HG02610 (cell line): ENCODE data around the gene CALY.
A peak's percentile ranks its signal among the peaks of the same experiment; 100 is the strongest.
"Not testable (repeated sequence)": the region's sequence is repeated elsewhere in the genome, so short reads cannot be mapped to it uniquely, and the experiment has no call there.

Experiments used
- ATAC-seq: cut with Tn5 transposase; IDR thresholded peaks from one replicate; pipeline ENCODE4 v1.9.1; 2021; ENCODE audit warnings: mild to moderate bottlenecking, moderate library complexity; ENCODE audit not compliant: unreplicated experiment

CALY gene, protein sequence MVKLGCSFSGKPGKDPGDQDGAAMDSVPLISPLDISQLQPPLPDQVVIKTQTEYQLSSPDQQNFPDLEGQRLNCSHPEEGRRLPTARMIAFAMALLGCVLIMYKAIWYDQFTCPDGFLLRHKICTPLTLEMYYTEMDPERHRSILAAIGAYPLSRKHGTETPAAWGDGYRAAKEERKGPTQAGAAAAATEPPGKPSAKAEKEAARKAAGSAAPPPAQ

DNA sequence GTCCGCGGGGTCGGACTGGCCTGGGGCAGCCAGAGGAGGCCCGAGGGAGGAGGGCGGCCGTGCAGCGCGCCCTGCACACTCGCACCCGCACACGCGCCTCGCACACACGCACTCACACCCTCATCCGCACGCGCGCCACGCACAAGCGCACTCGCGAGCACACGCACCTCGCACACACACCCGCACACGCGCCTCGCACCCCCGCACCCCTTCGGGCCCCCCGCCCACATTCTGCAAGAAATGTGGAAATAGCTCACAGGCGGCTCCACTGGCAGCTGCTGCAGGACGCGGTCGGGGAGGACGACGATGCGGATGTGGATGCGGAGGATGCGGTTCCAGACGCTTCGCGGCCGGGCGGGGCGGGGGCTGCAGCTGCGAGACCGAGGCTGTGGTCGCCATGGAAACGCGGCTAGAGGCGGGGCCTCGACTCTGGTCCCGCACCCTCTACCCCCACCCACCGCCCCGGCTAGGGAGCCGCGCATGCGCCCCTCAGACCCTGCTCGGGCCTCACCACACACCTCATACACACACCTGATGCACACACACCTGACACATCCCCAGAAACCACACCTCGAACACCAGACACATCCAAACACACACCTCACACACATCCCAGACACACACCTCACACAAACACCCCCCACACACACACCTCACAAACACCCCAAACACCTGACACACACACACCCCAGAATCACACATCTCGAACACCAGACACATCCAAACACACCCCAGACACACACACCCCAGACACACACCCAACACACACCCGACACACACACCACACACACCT lies at the start of gene CALY:
Gene CALY (minus strand): TSS at position 320 of the 793 bp plus-strand sequence. CDS start 7,907 bp downstream, outside the sequence.
- no peak for ATAC-seq

DNA sequence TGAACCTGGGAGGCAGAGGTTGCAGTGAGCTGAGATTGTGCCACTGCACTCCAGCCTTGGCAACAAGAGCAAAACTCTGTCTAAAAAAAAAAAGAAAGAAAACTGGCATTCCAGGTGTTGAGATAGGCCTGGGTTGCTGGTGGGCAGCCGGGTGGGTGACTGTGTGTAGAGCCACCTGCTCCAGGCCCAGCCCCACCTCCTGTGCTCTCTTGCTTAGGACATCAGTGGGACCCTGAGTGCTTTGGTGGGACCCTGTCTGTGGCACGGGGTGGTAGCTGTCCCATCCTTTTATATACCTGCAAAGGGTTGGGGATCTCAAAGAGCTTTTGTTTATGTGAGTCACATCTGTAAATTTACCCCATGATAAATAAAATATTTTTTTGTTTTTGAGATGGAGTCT lies 48.5 kb upstream of the CALY start:
- ATAC-seq, result no peak

DNA sequence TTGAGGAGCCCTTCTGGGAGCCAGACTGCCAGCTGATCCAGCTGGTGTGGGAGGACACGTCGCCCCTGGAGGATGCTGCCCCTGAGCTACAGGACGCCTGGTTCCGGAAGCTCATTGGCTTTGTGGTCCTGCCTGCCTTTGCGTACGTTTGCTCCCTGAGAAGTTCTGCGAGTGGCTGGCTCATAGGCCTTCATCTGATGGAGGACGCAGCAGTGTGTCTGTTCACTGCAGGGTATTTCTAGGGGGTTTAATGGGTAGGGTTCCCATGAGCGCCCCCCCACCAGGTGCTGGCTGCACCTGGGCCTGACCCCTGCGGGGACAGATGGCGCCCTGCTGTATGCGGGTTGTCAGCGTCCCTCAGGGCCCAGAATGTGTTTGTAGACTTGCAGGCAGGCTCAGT lies 47.4 kb upstream of the CALY start:
- no peak for ATAC-seq

DNA sequence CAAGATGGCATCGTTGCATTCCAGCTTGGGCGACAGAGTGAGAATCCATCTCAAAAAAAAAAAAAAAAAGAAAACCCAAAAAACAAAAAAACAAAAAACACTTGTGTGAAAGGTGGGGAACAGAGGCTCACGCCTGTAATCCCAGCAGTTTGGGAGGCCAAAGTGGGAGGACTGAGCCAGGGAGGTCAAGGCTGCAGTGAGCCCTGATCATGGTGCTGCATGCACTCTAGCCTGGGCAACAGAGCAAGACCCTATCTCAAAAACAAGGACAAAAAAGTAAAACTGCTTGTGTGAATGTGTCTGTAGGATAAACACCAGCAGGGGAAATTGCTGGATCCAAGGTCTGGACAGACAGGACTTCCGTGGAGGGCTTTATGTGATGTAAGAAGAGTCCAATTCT lies 46.9 kb upstream of the CALY start:
- no peak for ATAC-seq

DNA sequence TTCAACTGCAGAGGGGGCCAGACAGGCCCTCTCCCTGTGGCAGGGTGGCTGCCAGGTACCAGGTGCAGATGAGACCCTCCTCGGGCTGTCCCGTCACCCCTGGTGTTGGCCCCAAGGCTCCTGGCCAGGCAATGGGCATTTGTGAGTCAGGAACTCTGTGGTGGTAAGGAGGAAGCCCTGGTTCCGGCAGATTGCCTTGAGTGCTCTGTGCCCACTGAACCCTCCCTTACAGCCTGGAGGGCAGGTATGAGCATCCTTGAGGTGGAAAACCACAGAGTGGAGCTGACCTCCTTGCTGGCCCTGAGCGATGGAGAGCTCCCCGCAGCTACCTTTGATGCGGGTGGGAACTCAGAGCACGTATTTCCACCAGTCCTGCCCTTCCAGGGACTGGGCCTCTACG lies 44.3 kb upstream of the CALY start:
- ATAC-seq, result no peak

DNA sequence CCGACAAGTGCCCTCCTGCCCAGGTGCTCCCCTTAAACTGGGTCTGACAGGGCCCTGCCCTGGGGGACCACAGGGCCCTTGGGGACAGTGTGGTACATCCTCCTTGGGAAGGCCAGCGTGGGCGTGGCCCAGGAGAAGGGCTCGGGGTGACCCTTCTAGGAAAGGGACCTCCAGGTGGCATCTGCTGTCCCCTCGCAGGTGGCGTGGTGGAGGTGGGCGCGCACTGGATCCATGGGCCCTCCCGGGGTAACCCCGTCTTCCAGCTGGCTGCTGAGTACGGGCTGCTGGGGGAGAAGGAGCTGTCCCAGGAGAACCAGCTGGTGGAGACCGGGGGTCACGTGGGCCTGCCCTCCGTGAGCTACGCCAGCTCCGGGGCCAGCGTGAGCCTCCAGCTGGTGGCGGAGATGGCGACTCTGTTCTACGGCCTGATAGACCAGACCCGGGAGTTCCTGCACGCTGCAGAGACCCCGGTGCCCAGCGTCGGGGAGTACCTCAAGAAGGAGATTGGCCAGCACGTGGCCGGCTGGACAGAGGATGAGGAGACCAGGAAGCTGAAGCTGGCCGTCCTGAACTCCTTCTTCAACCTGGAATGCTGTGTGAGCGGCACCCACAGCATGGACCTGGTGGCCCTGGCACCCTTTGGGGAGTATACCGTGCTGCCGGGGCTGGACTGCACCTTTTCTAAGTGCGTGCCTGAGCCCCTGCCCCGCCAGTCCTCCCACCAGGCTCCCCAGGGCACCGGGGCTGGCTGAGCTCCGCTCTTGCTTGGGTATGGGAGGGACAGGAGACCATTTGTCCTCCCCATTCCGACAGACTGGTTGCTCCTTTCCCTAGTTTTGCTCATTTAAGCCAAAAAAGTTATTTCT lies 43.3 kb upstream of the CALY start:
- ATAC-seq, result no peak

DNA sequence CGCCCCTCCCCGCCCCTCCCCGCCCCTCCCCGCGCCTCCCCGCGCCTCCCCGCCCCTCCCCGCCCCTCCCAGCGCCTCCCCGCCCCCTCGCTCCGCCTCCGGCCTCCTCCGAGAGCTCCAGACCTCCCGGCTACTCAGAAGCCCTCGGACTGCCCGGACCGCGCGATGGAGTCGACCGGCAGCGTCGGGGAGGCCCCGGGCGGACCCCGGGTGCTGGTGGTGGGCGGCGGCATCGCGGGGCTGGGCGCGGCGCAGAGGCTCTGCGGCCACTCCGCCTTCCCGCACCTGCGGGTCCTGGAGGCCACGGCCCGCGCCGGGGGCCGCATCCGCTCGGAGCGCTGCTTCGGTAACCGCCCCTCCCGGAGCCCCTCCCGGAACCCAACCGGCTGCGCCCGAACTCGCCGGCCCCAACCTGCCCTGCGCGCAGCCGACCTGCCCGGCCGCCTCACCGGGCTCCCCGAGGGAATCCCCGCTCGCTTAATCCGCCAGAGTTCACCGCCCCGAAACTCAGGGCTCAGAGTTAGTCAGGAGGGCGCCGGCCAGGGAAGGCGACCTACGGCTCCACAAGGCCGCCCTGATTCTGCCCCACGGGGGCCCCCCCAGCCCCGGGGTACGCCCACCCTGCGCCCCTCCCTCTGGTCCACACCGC lies 42.6 kb upstream of the CALY start, which contains the start of gene PAOX:
Gene PAOX (plus strand): TSS at position 111 of the 649 bp plus-strand sequence. CDS start 55 bp downstream, at position 166.
- ATAC-seq, result peak; percentile 45

DNA sequence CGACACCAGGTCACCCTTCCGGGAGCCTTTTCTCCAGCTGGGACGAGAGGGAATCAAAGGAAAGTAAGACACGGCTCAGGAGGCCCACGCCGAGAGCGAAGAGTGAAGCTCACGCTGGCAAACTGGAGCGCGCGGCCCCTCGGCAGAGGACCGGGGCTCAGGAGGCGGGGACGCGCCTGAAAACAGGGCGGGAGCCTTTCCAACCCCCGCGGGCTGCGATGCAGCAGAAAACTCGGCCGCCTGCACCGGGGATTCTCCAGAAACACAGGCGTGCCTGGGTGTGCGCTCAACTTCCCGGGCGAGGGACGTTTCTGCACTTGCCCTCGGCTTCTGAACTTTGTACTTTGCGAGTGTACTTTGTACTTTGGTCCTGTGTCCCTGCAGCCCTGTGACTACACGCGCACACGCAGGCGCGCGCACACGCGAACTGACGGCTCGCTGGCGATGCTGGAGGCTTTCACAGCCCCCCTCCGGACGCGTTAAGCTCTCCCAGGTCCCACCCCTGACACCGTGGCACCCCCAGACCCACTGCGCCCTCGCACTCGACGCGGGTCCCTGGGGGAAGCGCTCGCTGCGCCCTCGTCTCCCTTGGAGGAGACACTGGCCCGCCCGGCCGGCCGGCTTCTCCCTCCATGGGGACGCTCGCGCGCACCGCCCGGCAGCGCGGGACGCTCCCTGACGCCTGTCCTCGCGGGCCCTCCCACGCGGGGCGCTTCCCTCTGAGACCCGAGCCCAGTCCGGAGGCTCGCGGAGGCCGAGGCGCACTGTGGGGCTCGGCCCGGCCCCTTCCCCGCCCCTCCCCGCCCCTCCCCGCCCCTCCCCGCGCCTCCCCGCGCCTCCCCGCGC lies 41.8 kb upstream of the CALY start:
- ATAC-seq, result no peak

DNA sequence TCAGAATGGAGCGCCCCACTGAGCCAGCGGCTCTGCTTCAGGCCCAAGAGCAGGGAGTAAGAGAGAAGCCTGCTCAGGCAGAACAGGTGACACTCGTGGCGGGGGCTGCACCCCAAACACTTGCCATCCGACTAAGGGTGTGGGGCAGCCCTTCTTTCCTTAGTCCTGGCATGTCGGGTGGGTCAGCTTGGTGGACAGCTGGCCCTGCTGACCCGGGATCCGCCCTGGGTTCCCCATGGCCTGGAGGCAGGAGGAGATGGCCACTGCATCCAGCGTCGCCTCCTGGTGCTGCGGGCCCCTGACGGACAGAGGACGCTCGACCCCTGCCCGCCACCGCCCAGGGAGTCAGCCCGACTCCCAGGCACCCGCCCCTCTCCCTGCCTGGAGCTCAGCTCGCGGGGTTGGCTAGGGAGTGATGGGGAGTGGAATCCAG lies 41.1 kb upstream of the CALY start:
- ATAC-seq, result no peak

DNA sequence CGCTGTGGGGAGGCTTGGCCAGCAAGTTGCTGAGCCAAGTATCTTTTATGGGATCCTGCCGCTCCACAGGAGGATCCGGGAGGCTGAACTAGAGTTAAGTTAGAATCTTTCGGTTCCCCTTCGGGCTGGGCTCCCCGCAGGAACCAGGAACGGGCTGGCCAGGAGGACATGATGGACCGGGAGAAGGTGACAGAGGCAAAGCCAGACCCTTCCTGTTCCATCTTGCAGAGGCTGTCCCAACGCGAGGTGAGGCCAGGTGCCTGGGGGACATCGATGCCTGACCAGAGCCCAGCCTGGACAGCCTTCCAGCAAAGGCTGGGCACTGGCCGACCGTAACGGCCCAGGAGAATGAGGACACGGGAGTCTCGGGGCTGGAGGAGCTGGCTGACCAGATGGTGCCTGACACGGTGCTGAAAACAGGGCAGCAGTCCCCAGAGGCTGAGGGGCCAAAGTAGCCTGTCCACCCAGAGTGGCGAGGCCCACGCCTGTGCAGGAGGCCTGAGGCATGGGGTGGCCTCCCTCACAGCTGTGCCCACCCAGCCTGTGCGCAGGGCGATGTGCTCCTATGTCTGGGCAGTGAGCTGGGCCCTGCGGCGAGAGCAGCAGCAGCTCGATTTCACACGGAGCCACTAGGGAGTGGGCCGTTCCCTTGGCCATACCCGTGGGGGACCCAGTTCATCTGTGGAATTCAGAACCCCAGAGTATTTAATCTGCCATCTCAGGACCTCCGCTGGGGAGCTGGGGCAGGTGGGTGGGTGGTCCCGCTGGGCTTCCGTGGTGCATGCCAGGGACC lies 40.5 kb upstream of the CALY start:
- no peak for ATAC-seq

DNA sequence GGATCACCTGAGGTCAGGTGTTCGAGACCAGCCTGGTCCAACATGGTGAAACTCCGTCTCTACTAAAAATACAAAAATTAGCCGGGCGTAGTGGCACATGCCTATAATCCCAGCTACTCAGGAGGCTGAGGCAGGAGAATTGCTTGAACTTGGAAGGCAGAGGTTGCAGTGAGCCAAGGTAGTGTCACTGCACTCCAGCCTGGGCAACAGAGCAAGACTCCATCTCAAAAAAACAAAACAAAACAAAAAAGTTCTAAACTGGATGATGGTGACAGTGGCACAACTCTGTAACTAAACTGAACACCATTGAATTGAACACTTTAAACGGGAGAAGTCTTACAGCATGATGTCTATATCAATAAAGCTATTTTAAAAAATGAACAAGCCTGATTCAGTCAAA lies 39.5 kb upstream of the CALY start:
- not testable (repeated sequence) for ATAC-seq

DNA sequence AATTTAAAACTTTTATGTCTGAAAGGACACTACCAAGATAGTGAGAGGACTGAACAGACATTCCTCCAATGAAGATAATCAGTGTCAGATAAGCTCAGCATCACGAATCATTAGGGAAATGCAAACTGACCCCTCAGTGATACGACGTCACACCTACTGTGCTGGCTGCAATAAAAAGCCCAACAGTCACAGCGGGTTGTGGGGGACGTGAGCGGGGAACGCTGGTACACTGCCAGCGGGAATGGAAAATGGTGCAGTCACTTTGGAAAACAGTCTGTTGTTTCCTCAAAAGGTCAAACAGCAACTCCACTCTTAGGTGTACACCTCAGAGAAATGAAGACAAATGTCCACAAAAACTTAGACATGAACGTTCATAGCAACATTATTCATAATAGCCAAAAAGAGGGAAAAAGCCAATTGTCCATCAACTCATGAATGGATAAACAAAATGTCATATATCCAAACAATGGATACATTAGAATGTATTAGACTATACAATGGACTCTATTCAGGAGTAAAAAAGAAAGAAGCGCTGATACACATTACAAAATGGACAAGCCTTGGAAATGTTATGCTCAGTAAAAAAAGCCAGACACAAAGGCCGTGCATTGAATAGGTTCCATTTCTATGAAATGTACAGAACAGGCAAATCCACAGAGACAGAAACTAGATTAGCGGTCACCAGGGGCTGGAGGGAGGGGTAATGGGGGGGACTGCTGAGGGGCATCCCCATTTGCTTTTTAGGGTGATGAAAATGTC lies 38.8 kb upstream of the CALY start:
- ATAC-seq, result no peak

DNA sequence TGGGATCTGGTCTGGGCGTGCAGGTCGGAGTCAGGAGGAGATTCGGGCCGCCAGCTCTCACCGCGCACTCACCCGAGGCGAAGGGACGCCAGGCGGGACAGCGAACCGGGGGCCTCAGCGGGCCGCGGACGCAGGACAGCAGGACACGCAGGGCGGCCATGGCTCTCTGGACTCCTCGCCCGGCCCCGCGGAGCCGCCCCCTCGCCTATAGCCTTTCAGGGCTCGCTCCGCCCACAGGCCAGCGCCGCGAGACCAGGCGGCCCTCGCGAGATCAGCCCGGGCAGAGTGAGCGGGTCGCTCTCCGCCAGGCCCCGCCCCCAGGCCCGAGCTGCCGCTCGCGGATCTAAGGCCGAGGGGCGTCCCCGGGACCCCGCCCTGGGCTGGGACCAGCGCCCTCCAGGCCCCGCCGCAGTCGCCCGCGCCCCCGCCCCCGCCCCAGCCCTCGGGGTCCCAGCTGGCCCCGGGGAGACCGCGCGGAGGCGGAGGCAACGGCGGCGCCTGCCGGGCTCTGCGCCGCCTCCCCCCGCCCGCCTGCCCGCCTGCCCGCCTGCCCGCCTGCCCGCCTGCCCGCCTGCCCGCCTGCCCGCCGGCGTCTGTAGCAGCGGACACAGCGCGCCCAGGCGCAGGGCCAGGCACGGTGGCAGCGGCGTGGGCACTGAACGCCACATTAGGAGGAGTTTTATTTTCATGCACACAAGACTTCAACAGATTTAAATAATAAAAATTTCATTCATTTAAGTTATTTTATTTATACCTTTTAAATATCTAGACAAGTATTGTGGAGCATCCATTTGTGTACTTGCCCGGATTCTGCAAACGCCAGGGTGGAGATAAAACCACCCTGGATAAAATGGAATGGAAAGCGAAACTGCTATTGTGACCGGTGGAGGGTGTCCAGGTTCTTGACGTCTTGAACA lies 36.7 kb upstream of the CALY start, which contains the start of gene ECHS1:
Gene ECHS1 (minus strand): TSS at position 181 of the 917 bp plus-strand sequence. CDS start 21 bp downstream, at position 160.
- ATAC-seq, result peak; percentile 93

DNA sequence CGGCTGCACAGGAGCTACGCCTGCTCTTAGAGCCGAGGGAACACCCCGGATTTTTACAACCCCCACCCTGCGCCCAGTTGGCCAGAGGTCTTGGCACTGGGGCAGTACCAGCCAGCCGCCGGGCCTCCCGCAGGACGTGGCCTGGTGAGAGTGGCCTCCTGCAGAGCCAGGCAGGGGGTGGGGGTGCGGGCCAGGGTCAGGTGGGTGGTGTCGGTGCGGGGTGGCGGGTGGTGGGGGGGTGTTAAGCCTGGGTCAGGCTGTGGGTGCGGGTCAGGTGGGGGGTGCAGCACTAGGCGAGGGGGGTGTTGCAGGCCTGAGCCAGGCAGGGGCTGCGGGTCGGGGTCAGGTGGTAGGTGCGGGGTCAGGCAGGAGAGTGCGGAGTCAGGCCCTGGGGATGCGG lies 35.8 kb upstream of the CALY start:
- no peak for ATAC-seq

DNA sequence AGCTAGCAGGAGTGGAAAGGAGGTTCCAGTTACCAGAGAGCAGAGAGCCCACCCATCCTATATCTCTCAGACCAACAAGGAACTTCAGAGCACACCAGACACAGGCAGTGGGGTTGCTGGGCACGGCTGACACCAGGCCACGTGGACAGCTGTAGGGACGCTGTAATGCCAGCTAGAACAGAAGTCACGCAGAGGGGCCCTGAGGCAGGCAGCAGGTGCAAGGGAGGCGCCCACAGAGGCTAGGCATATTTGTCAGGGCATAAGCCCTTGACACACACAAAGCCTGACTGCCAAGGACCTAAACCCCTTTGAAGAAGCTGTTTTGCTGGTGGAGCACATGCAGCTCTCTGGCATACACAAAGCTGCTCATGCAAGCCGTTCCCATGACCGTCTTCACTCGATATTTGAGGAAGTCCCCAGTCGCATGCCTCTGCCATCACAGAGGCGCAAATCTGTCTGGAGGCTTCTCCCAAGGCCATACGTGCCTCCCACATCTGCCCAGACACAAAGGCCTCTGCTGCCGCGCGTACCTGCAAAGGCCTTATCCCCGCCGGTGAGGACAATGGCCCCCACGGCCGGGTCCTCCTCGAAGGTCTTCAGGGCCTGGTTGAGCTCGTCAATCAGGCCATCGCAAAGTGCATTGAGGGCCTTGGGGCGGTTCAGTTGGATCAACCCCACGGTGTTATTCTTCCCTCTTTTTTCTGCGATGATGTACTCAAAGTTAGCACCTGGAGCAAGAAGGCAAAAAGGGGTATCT lies 33.5 kb upstream of the CALY start:
- no peak for ATAC-seq

DNA sequence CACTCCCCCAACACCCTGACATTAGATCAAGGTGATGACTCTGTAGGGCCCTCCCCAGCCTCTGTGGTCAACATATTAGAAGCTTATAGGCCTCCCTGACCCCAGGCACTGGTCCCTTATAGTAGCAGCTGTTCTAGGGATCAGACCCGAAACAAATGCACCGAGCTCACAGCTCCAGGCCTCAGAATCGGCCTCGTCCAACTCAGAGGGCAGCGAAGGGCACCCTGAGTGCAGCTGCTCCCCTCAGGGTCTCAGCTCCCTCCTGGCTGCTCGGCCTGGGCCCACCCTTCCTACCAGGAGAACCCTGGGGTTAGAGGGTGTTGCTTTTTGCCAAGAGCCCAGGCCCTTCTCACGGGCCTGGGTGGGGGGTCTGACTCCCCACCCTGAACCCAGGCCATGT lies 31.5 kb upstream of the CALY start:
- ATAC-seq, result no peak

DNA sequence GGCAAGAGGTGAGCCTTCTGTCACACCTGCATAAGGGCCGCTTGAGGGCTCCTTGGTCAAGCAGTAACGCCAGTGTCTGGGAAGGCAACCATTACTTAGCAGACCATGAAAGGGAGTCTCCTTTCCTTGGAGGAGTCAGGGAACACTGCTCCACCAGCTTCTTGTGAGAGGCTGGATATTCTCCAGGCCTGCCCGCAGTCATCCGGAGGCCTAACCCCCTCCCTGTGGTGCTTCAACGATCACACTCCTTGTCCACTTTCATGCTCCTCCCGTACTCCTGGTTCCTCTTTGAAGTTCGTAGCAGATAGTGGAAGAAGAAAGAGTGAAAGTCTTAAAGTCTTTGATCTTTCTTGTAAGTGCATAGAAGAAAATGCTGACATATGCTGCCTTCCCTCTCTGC lies 30.8 kb upstream of the CALY start:
- not testable (repeated sequence) for ATAC-seq
